ENCODE results near the gene UGT3A2. TPM values are rescaled to one million over a fixed set of nuclear protein-coding genes. Genes with fewer than 3 reads are reported as not detected.

UGT3A2 gene
- total and polyA plus RNA-seq, 2 of the 4 experiments (the other 2 are of a cell fraction) = not detected

- Histone ChIP-seq H3K4me3 (ENCODE audit: insufficient read depth, low read depth, low read length) (no peak overlapping the region), H3K27ac (ENCODE audit: insufficient read depth, low read length) (no peak overlapping the region), H3K9me3 (ENCODE audit: control insufficient read depth, insufficient read depth, low read length) (no peaks in the 10 kb centered on the region; the same call in 1 of the 2 replicates), H3K79me1 (ENCODE audit: low read depth in 1 of 2, low read length in 2 of 2) (no peaks in the 10 kb centered on the region), H4K20me1 (ENCODE audit: insufficient read depth, low read length) (no peaks in the 10 kb centered on the region), H2BK15ac (ENCODE audit: low read depth, low read length) (no peak overlapping the region), H3K14ac (replicated peaks; ENCODE audit: low read depth, low read length) (no peak overlapping the region), H3K4ac (ENCODE audit: low read depth, low read length) (no peak overlapping the region), H4K91ac (ENCODE audit: insufficient read depth, low read depth, low read length) (no peak overlapping the region), H2AFZ (replicated peaks; ENCODE audit: low read length, poor library complexity) (no peak overlapping the region), H2BK120ac (ENCODE audit: low read depth, low read length) (no peak overlapping the region), H3K18ac (ENCODE audit: low read depth, low read length) (no peak overlapping the region), H2BK5ac (ENCODE audit: low read depth, low read length, poor library complexity, severe bottlenecking) (no peak overlapping the region), H4K8ac (ENCODE audit: low read depth in 2 of 2, low read length in 2 of 2) (no peak overlapping the region), H4K5ac (ENCODE audit: low read depth, low read length) (no peak overlapping the region), H3K9me1 (ENCODE audit: insufficient read depth, low read length) (no peaks in the 10 kb centered on the region), H3K4me1 (ENCODE audit: control insufficient read depth, insufficient read depth, low read length) (no peaks in the 10 kb centered on the region), H3K36me3 (ENCODE audit: control insufficient read depth, insufficient read depth, low read length) (no peaks in the 10 kb centered on the region), H2AK5ac (ENCODE audit: low read depth, low read length) (no peak overlapping the region), H3K4me2 (ENCODE audit: low read depth, low read length) (no peak overlapping the region), H3K56ac (ENCODE audit: extremely low read depth, insufficient read depth, low read length) (no peak overlapping the region), H3K27me3 (ENCODE audit: control insufficient read depth, insufficient read depth, low read length) (no peaks in the 10 kb centered on the region), H2BK20ac (ENCODE audit: low read depth, low read length) (no peak overlapping the region), H3K23ac (ENCODE audit: low read depth, low read length) (no peak overlapping the region), H2AK9ac (replicated peaks; ENCODE audit: low read depth, low read length, poor library complexity) (no peak overlapping the region), H3K9ac (ENCODE audit: low read depth, low read length) (no peak overlapping the region)
- DNase-seq = no peak
- ChIA-PET CTCF (no interaction called here), POLR2A (ENCODE audit: unreplicated experiment) (no interaction called here)
- intact Hi-C loops (cut with micrococcal nuclease) (no loop called here), in situ Hi-C loops (cut with MboI; ENCODE audit: low sequenced_read_pairs) (no loop called here), dilution Hi-C loops (cut with HindIII; ENCODE audit: low sequenced_read_pairs, unreplicated experiment) (no loop called here)
- no TSS peak for BruUV-seq (replicated peaks)
- WGBS, 2 experiments (ENCODE audit: extremely low coverage in 2 of 2, insufficient read length in 1 of 2) = no CpG with 5 or more reads among the region's 1 CpG
- ATAC-seq (ENCODE audit: low read depth) = no peak
- TF ChIP-seq SMC3 (IDR thresholded peaks at IDR 0.05; ENCODE audit: low read depth, low read length) = no peak
- TF ChIP-seq CHD1 (IDR thresholded peaks at IDR 0.05; ENCODE audit: low read depth, low read length) = no peak
- TF ChIP-seq BHLHE40 (IDR thresholded peaks at IDR 0.05; ENCODE audit: low read depth, low read length) = no peak
- TF ChIP-seq MAFK (IDR thresholded peaks at IDR 0.05; ENCODE audit: low read depth, low read length) = no peak
- no peak for TF ChIP-seq MXI1 (IDR thresholded peaks at IDR 0.05; ENCODE audit: borderline replicate concordance, low read depth, low read length)
- TF ChIP-seq, protein P1, sequence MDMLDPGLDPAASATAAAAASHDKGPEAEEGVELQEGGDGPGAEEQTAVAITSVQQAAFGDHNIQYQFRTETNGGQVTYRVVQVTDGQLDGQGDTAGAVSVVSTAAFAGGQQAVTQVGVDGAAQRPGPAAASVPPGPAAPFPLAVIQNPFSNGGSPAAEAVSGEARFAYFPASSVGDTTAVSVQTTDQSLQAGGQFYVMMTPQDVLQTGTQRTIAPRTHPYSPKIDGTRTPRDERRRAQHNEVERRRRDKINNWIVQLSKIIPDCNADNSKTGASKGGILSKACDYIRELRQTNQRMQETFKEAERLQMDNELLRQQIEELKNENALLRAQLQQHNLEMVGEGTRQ (IDR thresholded peaks at IDR 0.05; ENCODE audit: low read depth, low read length) = no peak
- no peak for TF ChIP-seq POLR2A (IDR thresholded peaks at IDR 0.05; ENCODE audit: low read depth, low read length)
- no peak for TF ChIP-seq CEBPB (IDR thresholded peaks at IDR 0.05; ENCODE audit: low read depth, low read length)
- TF ChIP-seq MAZ (IDR thresholded peaks at IDR 0.05; ENCODE audit: borderline replicate concordance, low read depth, low read length) = no peak
- TF ChIP-seq NFE2L2 (IDR thresholded peaks at IDR 0.05; ENCODE audit: low read depth, low read length) = no peak
- no peak for TF ChIP-seq RFX5 (IDR thresholded peaks at IDR 0.05; ENCODE audit: low read depth, low read length)
- no peak for TF ChIP-seq RAD21 (IDR thresholded peaks at IDR 0.05; ENCODE audit: low read length)
- TF ChIP-seq, protein P2, sequence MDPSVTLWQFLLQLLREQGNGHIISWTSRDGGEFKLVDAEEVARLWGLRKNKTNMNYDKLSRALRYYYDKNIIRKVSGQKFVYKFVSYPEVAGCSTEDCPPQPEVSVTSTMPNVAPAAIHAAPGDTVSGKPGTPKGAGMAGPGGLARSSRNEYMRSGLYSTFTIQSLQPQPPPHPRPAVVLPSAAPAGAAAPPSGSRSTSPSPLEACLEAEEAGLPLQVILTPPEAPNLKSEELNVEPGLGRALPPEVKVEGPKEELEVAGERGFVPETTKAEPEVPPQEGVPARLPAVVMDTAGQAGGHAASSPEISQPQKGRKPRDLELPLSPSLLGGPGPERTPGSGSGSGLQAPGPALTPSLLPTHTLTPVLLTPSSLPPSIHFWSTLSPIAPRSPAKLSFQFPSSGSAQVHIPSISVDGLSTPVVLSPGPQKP (IDR thresholded peaks at IDR 0.05; ENCODE audit: borderline replicate concordance, low read depth, low read length) = no peak
- no peak for TF ChIP-seq FOS (IDR thresholded peaks at IDR 0.05; ENCODE audit: low read depth, low read length)
- TF ChIP-seq CTCF (conservative IDR thresholded peaks at IDR 0.05; ENCODE audit: low read depth, low read length) = no peak
These were observed 49.7 kb downstream of the UGT3A2 start for GRCh38 chr5:36017004-36017403.
